Right cardiac atrium (tissue), 5 donors: ENCODE measurements around the gene BICC1. TPM values are rescaled to one million over a fixed set of nuclear protein-coding genes. Genes with fewer than 3 reads are reported as not detected.

Source experiments
- polyA plus RNA-seq: library from polyadenylated mRNA; stranded (reverse); fragments of 200-250 nt; gene quantifications from one replicate; pipeline ENCODE4 v1.2.3, GENCODE V29; 2013
- total RNA-seq, 4 donors: library from RNA; stranded (reverse); fragmentation: NEBNext Ultra II Directional; extraction: Animal tissue kit (Norgen Biotek cat#: 25700); gene quantifications; one replicate each; pipeline ENCODE4 v1.2.1, GENCODE V29; 2021
- donor health status: healthy with polysubstance abuse.
- donor health status: DM: no; HTN: yes; CAD: no.
- donor health status: DM: no; HTN: no; CAD: no.
- donor health status: DM: no; HTN: yes; CAD: no; lungs with severe emphysema.
- donor health status: DM: yes; HTN: yes; CAD: no.

The BICC1 gene
- total and polyA plus RNA-seq, 5 donors, result 5.2 to 15.9 (median 13.5) TPM

Other genes with a start within 250 kb of the BICC1 start
- gene IPMK, start 245.0 kb upstream of the BICC1 start, total RNA-seq, result 1 to 10 TPM; 2.1 to 2.6 (median 2.3) TPM
- 1.2 TPM for gene IPMK, start 245.0 kb upstream of the BICC1 start, polyA plus RNA-seq
- gene CISD1, start 243.7 kb upstream of the BICC1 start, total RNA-seq, result 100 to 1,000 TPM; 119 to 159 (median 137) TPM
- 100 TPM for gene CISD1, start 243.7 kb upstream of the BICC1 start, polyA plus RNA-seq
- 10 to 100 TPM; 28.0 to 40.3 (median 33.1) TPM for gene UBE2D1, start 177.9 kb upstream of the BICC1 start, total RNA-seq
- 37.0 TPM for gene UBE2D1, start 177.9 kb upstream of the BICC1 start, polyA plus RNA-seq
- gene TFAM, start 127.5 kb upstream of the BICC1 start, total RNA-seq, result 10 to 100 TPM; 26.6 to 34.0 (median 30.0) TPM
- 11.1 TPM for gene TFAM, start 127.5 kb upstream of the BICC1 start, polyA plus RNA-seq